ENCODE data around the gene MEF2B.

MEF2B gene

GRCh38 chr19:19096641-19097627 lies 73.1 kb downstream of the MEF2B start:
- no peak for DNase-seq

GRCh38 chr19:19095691-19096090 lies 74.4 kb downstream of the MEF2B start:
- DNase-seq = no peak
